Measurements from ENCODE around the gene PDK2.

The PDK2 gene

GRCh38 chr17:50149417-50150353 lies 54.5 kb downstream of the PDK2 start:
- peak; percentile 81 to 87 for DNase-seq
- TF ChIP-seq GATA1 (IDR thresholded peaks at IDR 0.05; ENCODE audit: low read depth, low read length) (no peak), POLR2A (IDR thresholded peaks at IDR 0.05; ENCODE audit: low read length) (peak; percentile 22)

GRCh38 chr17:50150354-50151040 lies 55.3 kb downstream of the PDK2 start, which contains the start of gene PPP1R9B:
Gene PPP1R9B, minus strand, starts transcription at chr17:50150677. Its CDS starts 164 bp downstream, at chr17:50150513.
- TF ChIP-seq POLR2A (IDR thresholded peaks at IDR 0.05; ENCODE audit: low read length) (peak; percentile 9), GATA1 (IDR thresholded peaks at IDR 0.05; ENCODE audit: low read depth, low read length) (no peak)
- no peak for DNase-seq

- DNase-seq: peak; percentile 83 to 89
- TF ChIP-seq GATA1 (IDR thresholded peaks at IDR 0.05; ENCODE audit: low read depth, low read length) (no peak), POLR2A (IDR thresholded peaks at IDR 0.05; ENCODE audit: low read length) (no peak)
Measured at GRCh38 chr17:50151041-50151936, 56.1 kb downstream of the PDK2 start.

- TF ChIP-seq GATA1 (IDR thresholded peaks at IDR 0.05; ENCODE audit: low read depth, low read length): no peak
- TF ChIP-seq POLR2A (IDR thresholded peaks at IDR 0.05; ENCODE audit: low read length): no peak
- peak; percentile 78 to 80 for DNase-seq
Measured at GRCh38 chr17:50151937-50152547, 56.9 kb downstream of the PDK2 start.

GRCh38 chr17:50152736-50153135 lies 57.6 kb downstream of the PDK2 start:
- TF ChIP-seq GATA1 (IDR thresholded peaks at IDR 0.05; ENCODE audit: low read depth, low read length): no peak
- no peak for TF ChIP-seq POLR2A (IDR thresholded peaks at IDR 0.05; ENCODE audit: low read length)
- DNase-seq: peak in 1 of 2 experiments; percentile 34

- peak; percentile 50 for TF ChIP-seq POLR2A (IDR thresholded peaks at IDR 0.05; ENCODE audit: low read length)
- no peak for TF ChIP-seq GATA1 (IDR thresholded peaks at IDR 0.05; ENCODE audit: low read depth, low read length)
- DNase-seq: peak; percentile 89 to 92
Measured at GRCh38 chr17:50153650-50154575, 58.8 kb downstream of the PDK2 start.

- peak in 1 of 2 experiments; percentile 28 for DNase-seq
- TF ChIP-seq GATA1 (IDR thresholded peaks at IDR 0.05; ENCODE audit: low read depth, low read length) (no peak), POLR2A (IDR thresholded peaks at IDR 0.05; ENCODE audit: low read length) (no peak)
Measured at GRCh38 chr17:50154604-50155003, 59.5 kb downstream of the PDK2 start.

GRCh38 chr17:50155115-50155819 lies 60.1 kb downstream of the PDK2 start:
- peak in 1 of 2 experiments; percentile 39 for DNase-seq
- no peak for TF ChIP-seq GATA1 (IDR thresholded peaks at IDR 0.05; ENCODE audit: low read depth, low read length)
- TF ChIP-seq POLR2A (IDR thresholded peaks at IDR 0.05; ENCODE audit: low read length): no peak

GRCh38 chr17:50157891-50158290 lies 62.7 kb downstream of the PDK2 start:
- TF ChIP-seq POLR2A (IDR thresholded peaks at IDR 0.05; ENCODE audit: low read length) (no peak), GATA1 (IDR thresholded peaks at IDR 0.05; ENCODE audit: low read depth, low read length) (no peak)
- DNase-seq: no peak

- no peak for TF ChIP-seq POLR2A (IDR thresholded peaks at IDR 0.05; ENCODE audit: low read length)
- TF ChIP-seq GATA1 (IDR thresholded peaks at IDR 0.05; ENCODE audit: low read depth, low read length): no peak
- peak; percentile 88 to 92 for DNase-seq
Measured at GRCh38 chr17:50161023-50161910, 66.1 kb downstream of the PDK2 start.

All from erythroblast (primary cell).